T-helper 2 cell (primary cell): ENCODE data around the gene POLDIP3.
"Not testable (repeated sequence)": the region's sequence is repeated elsewhere in the genome, so short reads cannot be mapped to it uniquely, and the experiment has no call there.

Experiments
- DNase-seq, 5 experiments: peaks; one replicate each; pipeline versions ENCODE4 v3.0.0 to v3.0.0-alpha.2; 2012 to 2022

Gene POLDIP3

GRCh38 chr22:42582987-42583386, 31.7 kb downstream of the POLDIP3 start:
- DNase-seq = no peak

DNA sequence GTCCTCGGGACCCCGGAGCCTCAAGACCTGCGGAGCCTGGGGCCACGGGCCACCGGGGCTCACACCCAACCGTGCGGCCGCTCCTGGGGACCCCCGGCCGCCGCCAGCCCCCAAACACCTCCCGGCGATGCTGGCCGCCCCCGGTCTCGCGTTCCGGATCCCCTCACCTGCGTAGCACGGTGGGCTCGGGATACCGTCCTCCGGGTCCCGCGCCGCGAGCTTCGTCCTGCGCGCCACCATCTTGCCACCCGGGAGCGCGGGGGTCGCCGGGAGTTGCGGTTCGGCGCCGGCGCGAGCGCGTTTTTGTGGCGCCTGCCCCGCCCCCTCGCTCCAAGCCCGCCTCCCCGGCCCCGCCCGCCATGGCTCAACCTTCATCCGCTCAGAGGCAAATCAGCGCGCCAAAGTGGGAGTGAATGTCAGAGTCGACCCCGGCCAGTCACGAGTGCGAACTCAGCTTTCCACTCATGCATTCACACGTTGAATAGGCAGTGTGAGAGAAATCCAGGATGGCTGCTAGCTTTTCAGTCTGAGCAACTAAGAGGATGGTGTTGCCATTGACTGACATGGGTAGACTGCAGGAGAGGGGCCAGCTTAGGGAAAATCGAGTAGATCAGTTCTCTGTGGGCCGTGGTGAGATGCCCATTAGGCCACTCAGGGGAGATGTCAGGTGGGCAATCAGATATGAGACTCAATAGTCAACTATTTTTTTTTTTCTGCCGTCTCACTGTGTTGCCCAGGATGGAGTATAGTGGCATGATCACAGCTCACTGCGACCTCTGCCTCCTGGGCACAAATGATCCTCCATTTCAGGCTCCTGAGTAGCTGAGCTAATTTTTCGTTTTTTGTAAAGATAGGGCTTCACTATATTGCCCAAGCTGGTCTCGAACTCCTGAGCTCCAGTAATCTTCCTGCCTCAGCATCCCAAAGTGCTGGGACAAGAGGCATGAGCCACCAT, 32.6 kb downstream of the POLDIP3 start:
- DNase-seq = peak; percentile 64 to 86 (median 78)

GRCh38 chr22:42581194-42581761, 33.4 kb downstream of the POLDIP3 start:
- DNase-seq = not testable (repeated sequence)

DNA sequence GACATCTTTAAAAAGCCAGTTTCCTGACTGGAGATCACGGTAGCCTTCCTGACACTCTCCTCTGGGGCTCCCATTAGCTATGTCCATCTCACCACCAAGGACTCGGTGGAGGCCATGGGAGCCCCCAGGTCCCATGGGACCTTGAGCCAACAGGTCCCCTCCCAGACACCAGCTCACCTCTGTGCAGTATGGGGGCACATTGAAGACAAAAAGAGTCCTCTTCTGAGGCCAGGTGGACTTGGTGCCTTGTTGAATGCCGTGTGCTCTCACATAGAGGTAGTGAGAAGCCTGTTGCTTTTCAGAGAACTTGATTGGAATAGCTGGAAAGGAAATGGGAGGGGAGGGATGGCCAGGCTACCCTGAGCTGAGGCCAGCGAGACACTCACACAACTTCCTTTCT, 34.6 kb downstream of the POLDIP3 start:
- DNase-seq = not testable (repeated sequence)

DNA sequence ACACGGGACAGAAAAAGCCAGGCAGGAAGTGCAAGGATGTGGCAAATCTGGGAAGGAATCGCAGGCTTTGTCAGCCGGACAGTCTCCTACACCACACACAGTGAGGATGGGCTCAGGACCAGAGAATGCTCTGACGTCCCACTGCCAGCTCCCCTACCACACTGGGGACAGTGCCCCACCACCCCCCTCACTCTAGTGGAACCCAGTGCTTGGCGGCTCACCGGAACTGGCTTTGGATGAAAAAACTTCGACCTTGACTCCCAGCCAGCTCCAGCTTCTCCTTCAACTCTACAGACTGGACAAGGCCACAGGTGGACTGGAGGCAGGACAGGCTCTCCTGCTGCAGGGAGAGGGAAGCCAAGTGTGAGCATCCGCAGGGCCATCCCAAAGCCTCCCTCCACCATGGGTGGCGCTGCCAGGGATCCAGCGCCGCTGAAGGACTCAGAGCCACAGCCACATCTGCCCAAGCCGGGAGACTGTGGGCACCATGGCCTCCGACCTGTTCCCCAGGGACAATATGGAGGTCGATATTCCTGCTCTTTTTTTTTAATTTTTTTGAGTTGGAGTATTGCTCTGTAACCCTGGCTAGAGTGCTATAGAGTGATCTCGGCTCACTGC, 37.0 kb downstream of the POLDIP3 start:
- no peak for DNase-seq

DNA sequence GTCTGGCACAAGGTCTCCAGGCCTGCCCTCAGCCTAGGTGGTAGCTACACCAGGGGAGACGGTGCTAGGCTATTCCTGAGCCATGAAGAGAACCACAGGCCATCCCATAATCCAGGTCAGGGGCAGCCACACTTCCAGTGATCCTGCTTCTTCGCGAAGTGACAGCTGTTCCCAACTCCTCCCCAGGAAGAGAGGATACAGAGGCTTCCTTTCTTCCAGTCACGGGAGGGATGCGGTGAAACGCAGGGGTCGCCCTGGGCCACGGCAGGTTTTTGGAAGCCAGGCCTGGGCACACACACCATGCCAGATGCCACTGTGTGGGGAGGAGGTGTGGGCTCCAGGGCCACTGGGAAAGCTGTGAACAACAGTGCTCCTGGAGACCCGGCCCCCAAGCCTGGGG, 37.5 kb downstream of the POLDIP3 start:
- DNase-seq = not testable (repeated sequence)

- DNase-seq = not testable (repeated sequence)
Observed at GRCh38 chr22:42575996-42576574, 38.6 kb downstream of the POLDIP3 start.

DNA sequence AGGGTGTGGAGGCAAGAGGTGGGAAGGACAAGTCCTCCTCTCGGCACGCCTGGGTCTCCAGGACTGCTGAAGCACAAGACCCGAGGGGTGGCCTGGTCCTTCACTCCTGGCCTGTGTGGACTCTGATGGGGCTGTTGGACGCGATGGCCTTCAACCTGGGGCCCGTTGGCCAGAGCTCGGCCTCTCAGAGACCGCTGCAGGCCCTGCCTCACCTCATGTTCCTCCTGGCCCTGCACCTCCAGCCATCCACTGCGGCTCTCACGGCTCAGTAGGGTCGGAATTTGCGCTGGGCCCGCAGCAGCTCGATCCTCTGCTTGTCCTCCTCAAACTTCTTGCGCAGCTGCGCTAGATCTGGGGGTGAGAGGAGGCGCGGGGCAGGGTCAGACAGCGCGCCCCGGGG, 40.2 kb downstream of the POLDIP3 start:
- not testable (repeated sequence) for DNase-seq

DNA sequence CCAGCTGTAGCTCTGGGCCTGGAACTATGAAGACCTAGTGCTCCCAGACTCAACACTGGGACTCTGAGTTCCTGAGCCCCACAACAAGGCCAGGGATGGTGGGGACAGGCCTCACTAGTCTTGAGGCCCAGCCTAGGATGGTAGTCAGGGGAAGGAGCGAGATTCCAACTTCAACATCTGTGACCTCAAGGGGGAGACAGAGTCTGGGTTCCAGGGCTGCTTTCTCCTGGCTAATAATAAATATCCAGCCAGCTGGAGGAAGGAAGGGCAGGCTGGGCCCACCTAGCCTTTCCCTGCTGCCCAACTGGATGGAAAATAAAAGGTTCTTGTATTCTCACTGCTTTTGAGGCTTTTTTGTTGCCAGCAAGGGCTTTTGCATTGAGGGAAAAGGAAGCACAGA, 40.6 kb downstream of the POLDIP3 start:
- not testable (repeated sequence) for DNase-seq

DNA sequence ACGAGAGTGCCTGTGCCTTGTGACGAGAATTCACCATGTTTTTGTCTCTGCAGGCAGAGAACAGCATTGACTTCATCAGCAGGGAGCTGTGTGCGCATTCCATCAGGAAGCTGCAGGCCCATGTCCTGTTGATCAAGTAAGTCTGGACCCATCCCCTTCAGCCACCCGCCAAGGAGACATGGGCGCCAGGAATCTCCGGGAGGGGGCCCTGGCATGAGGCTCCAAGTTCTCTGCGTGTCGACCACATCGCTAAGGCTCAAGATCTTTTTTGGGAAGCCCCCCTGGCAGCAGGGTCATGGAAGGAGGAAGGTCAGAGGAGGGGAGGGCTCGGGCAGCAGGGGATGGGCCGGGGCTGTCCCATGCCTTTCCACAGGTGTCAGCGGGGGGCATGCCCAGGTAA, 43.6 kb downstream of the POLDIP3 start:
- DNase-seq = not testable (repeated sequence)

GRCh38 chr22:42570580-42570979, 44.1 kb downstream of the POLDIP3 start:
- not testable (repeated sequence) for DNase-seq

DNA sequence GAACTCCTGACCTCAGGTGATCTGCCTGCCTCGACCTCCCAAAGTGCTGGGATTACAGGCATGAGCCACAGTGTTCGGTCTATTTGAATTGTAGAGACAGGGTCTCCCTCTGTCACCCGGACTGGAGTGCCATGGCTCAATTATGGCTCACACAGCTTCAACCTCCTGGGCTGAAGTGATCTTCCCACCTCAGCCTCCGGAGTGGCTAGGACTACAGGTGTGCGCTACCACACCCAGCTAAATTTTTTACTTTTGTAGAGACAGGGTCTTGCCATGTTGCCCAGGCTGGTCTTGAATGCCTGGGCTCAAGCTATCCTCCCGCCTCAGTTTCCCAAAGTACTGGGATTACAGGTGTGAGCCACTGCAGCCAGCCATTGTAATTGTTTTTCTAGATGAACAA, 46.7 kb downstream of the POLDIP3 start:
- DNase-seq = not testable (repeated sequence)

DNA sequence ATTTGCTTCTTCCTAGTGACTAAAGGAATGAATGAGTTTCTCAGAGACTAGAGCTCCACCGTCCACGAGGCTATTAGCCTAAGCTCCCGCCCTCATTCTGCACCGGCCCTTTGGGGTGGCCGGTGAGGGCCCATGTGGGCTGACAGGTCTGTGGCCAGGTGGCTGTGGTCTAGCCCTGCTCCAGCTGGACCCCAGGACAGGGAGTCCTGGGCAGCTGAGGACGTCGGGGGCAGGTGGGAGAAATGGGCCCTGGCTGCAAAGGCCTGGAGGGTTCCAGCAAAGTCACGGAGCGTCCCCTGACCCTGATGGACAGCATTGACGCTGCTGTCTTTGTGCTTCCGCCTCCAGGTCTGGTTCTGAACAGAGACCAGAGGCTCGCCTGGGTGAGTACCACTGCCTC, 48.7 kb downstream of the POLDIP3 start:
- no peak for DNase-seq

DNA sequence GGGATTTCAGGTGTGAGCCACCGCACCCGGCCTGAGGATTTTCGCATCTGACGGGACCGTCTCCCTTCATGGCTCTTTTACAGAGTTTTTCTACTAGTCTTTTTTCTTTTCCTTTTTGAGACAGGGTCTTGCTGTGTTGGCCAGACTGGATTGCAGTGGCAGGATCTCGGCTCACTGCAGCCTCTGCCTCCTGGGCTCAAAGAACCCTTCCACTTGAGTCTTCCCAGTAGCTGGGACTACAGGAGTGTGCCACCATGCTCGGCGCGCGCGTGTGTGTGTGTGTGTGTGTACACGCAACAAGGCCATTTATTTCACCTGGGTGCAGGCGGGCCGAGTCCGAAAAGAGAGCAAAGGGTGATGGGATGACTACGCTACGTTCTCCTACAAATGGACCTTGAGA, 50.0 kb downstream of the POLDIP3 start:
- no peak for DNase-seq

GRCh38 chr22:42563943-42564342, 50.7 kb downstream of the POLDIP3 start:
- DNase-seq = not testable (repeated sequence)

GRCh38 chr22:42562684-42563083, 52.0 kb downstream of the POLDIP3 start:
- DNase-seq = no peak

DNA sequence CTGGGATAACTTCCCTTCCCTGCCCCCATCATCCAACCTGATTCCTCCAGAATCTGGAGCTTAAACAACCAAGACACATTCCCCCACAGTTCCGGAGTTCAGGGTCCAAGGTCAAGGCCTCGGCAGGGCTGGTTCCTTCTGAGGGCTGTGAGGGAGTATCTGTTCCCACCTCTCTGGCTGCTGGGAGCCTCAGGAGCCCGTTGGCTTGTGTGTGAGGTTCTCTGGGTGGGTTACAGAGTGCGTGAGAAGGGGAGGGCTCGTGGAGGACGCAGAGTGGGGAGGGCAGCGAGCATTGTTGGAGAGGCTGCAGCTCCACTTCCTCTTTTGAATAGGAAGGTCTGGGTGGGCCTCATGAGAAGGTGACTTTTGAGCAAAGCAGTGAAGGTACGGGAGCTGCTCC, 52.4 kb downstream of the POLDIP3 start:
- DNase-seq = no peak

- DNase-seq = no peak
Observed at GRCh38 chr22:42561856-42562255, 52.8 kb downstream of the POLDIP3 start.

DNA sequence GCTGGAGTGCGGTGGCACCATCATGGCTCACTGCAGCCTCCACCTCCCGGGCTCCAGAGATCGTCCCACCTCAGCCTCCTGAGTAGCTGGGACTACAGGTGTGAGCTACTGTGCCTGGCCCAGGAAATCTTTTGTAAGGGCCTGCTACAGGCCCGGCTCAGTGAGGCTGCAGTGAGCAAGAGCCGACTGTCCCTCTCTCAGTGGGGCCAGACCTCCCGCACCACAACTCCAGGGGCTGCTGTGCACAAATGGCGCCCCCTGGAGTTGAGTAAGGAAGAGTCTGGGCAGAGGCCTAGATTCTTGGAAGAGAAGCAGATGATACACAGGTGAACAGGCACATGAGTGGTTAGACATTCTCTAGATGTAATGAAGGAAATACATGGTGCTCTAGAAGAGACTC, 53.9 kb downstream of the POLDIP3 start:
- peak in 1 of 5 experiments; percentile 21 for DNase-seq

DNA sequence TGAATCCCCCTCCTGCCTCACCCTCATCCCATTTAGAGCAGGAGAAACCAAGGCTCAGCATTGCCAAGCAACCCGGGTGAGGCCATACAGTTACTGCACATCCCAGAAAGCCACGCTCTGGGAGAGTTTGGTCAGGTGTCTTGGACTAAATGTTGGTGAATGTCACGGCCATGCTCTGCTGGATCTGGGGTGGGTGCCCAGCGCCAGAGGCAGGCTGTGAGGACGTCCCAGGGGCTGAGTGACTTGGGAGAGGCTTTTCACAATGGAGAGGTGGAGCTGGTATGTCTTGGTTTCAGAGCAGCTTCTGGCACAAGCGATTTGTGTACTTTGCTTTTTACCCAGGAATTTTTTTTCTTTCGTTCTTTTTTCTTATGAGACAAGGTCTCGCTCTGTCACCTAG, 54.3 kb downstream of the POLDIP3 start:
- DNase-seq = no peak

- DNase-seq = peak; percentile 72 to 86 (median 79)
Observed at GRCh38 chr22:42553475-42554361, 61.0 kb downstream of the POLDIP3 start, which contains the start of gene SERHL2. Gene SERHL2, plus strand, starts transcription at chr22:42553956. Its CDS starts 65 bp downstream, at chr22:42554021.

DNA sequence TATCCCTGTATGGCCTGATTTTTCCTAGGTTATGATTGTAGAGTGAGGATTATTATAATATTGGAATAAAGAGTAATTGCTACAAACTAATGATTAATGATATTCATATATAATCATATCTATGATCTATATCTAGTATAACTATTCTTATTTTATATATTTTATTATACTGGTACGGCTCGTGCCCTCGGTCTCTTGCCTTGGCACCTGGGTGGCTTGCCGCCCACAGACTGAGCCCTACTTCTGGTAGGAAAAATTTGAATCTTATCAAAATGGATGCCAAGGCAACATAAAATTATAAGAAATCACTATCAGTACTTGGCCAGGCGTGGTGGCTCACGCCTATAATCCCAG, 62.4 kb downstream of the POLDIP3 start:
- not testable (repeated sequence) for DNase-seq
